ENCODE measurements around the gene PML.

- no peak for TF ChIP-seq CTCF (IDR thresholded peaks at IDR 0.05)
- no peak for TF ChIP-seq POLR2A (IDR thresholded peaks at IDR 0.05)
Measured at GRCh38 chr15:74028646-74029045, 34.1 kb downstream of the PML start.

Measured in ovary (tissue), 3 donors.